NOMO-1 treated with dmso at 0.1 percent for 144 hours (cell line): ENCODE results near the gene MAN1A2.

Experiments used
- DNase-seq: peaks from one replicate; lab custom pipeline; 2025; ENCODE audit not compliant: unreplicated experiment; lab: John Stamatoyannopoulos, UW

Gene MAN1A2

DNA sequence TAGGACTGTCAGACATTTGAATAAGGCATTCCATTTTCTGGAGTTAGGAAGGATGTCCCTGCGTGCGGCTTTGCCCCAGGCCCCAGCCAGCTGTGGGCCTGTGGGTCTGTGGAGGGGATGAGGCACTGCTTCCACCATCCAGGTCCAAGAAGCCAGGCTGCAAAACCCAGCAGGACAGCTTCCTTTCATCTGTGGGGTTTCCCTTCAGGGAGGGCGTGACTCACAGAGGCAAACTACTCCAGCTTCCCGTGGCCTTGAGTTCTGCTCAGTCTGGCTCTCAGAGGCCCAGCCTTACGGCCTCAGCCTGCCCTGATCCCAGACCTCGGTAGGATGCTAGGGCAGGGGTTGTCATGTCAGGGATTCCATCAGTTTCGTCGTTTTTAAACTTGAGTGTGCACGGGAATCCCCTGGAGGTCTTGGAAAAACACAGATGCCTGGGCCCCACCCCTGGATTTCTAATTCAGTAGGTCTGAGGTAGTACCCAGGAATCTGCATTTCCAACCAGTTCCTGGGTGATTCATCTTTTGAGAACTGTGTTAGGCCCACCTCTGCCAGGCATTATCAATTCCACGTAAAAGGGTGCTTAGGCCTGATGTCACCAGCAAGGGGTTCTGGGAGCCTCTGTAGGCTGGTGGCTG, 206.3 kb downstream of the MAN1A2 start:
- DNase-seq: no peak

DNA sequence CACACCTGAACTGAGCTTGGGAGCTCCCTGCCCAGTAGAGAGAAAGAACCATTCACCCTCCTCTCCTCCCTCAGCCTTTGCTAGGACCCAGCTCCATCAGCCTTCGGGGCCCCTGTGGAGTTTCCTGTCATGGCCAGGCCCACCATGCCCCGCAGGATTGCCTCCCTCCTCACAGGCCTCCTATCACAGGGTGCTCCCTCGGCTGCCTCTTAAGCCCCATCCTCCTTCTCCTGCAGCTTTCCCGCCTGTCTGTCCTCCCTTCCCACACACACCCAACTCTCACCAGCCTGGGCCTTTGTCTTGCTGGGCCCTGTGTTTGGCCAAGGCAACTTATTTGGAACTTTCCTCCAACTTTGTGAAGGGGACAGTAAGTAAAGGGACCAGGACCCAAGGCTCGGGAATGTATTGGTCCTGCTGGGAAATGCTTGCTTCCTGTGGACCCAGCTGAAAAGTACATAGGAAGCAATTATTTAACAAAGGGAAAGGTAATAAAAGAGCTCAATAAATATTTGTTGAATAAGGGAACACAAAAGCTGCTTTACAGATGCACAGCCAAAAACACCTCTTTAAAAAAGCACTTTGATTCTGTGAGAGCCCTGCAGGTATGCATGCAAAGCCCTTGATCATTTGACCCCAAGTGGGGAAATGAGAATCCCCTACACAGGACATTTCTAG, 207.0 kb downstream of the MAN1A2 start:
- DNase-seq: no peak

DNA sequence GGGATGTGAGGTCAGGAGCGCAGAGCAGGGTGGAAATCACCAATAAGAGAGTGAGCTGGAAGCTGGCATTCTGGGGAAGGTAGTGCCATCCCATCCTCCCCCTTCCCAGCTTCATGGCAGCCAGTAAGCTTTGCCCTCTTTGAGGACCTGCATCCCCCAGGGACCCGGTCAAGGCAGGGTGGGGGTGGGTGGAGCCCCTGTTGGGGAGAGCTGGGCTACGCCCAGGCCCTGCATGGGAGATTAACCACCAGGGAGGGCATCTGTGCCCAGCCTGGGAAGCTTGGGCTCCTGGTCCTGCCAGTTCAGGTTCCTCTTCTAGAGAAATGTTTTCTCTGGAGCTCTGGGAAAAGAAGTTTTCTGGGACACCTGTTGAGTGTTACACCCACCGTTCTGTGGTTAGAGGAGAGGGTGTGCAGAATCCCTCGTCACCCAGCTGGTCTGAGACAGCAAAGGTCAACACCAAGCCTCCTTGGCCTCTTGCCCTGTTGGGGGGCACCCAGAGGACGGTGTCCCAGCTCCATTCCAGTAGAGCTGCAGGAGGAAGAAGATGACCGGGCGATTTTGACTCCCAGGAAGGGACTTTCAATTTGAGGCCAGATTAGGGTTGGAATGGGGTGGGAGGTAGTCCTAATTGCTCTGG, 208.5 kb downstream of the MAN1A2 start:
- no peak for DNase-seq

DNA sequence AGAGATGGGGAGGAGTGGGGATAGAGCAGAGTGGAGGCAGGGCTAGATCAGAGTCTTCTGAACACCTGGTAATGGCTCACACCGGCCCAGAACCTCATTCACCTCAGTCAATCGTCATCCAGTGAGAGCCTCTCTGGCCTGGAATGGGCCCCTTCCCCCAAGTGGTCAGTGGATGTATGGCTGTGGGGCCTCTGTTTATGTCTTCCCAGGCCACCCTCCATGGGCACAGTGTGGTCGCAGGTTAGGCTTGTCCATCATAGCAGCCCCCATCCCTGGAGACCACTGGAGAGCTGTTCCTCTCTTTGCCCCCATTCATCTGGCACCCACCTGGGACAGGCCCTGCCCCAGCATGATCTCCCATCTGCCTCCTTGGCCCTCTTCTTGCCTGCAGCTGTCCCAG, 209.0 kb downstream of the MAN1A2 start:
- no peak for DNase-seq

DNA sequence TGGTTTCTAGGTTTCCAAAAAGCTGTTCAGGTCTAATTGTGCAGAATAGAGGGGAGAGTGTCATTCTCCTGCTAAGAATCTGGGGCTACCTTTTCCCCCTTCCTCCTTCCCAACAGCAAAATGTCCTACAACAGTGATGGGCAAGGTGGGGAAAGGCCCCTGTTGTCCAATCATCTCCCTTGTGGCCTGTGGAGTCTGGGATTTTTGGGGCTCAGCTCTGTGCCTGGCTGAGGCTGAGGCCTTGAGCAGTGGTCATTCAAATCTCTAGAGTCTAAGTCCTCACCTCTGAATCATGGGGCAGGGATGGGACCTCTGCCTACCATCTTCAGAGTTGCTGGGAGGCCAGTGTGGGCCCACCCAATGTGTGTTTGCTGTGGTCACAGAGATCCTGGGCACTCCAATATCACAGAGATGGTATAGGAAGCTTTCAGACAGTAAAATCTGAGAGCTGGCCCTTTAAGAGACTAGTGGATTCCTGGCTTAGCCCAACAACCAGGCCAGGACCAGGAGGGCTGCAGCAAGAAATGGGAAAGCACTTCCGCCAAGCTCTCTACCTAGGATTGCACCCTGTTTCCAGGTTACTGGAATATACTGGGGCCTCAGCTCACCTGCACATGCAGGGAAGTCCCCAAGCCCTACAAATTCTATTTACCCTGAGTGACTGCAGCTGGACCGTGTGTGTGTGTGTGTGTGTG, 210.1 kb downstream of the MAN1A2 start:
- DNase-seq: no peak

DNA sequence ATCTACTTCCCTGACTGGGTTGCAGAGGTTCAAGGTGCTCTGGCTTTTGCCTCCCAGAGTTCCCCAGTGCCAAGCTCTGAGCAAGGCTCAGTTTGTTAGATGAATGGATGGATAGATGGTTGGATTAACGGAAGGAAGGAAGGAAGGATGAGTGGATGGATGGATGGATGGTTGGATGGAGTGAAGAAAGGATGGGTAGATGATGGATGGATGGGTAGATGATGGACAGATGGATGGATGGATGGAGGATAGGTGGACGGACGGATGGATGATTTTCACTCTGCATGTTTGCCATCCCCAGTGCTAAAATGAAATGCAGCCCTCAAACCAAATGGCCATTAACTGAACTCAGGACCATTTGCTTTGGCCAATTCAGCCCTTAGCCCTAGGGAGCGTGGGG, 211.2 kb downstream of the MAN1A2 start:
- no peak for DNase-seq
